Caki2 (cell line): ENCODE data around the gene MRGPRX4. TPM values are rescaled to one million over a fixed set of nuclear protein-coding genes. Genes with fewer than 3 reads are reported as not detected.

Experiments used
- DNase-seq: peaks from one replicate; pipeline ENCODE4 v3.0.0-alpha.2; 2015; ENCODE audit warnings: low read depth
- in situ Hi-C: cut with HindIII; loops from 2 replicates; pipeline ENCODE4 v1.10.0; 2016; ENCODE audit warnings: low sequenced_read_pairs, low pct_unique_long_range_greater_than_20kb, mixed read lengths
- total RNA-seq: library from RNA; depleted of rRNA; stranded (reverse); fragments of >200 nt; shearing (Covaris generic); gene quantifications from 2 replicates; pipeline ENCODE4 v1.2.3, GENCODE V29; 2014; ENCODE audit warnings: low replicate concordance; rRNA removed

MRGPRX4 gene
- total RNA-seq, 1 experiment from 2014 or later = not detected

GRCh38 chr11:18203723-18204122 is 31.1 kb downstream of the MRGPRX4 start:
- in situ Hi-C loops = no loop called here
- DNase-seq = no peak

- no peak for DNase-seq
- in situ Hi-C loops = no loop called here
Measured at GRCh38 chr11:18204220-18204619, 31.6 kb downstream of the MRGPRX4 start.

- in situ Hi-C loops = no loop called here
- DNase-seq = no peak
Measured at GRCh38 chr11:18204771-18205170, 32.1 kb downstream of the MRGPRX4 start.

GRCh38 chr11:18209058-18209457 is 36.4 kb downstream of the MRGPRX4 start:
- no peak for DNase-seq
- in situ Hi-C loops = no loop called here

GRCh38 chr11:18221274-18221876 is 48.7 kb downstream of the MRGPRX4 start:
- DNase-seq = no peak
- in situ Hi-C loops = no loop called here

- in situ Hi-C loops = no loop called here
- DNase-seq = no peak
Measured at GRCh38 chr11:18222814-18223421, 50.3 kb downstream of the MRGPRX4 start.

Other genes starting within 250 kb of the MRGPRX4 start
- 47.1 and 52.0 TPM in 2 replicates for gene SERGEF, start 159.8 kb upstream of the MRGPRX4 start, total RNA-seq
- gene TPH1, start 126.6 kb upstream of the MRGPRX4 start, total RNA-seq = not detected in 2 replicates
- gene SAAL1, start 66.8 kb upstream of the MRGPRX4 start, total RNA-seq = 14.4 and 26.3 TPM in 2 replicates
- not detected in 2 replicates for gene MRGPRX3, start 40.3 kb upstream of the MRGPRX4 start, total RNA-seq
- not detected in 2 replicates for gene SAA4, start 64.0 kb downstream of the MRGPRX4 start, total RNA-seq
- gene SAA2, start 75.8 kb downstream of the MRGPRX4 start, total RNA-seq = not detected in 2 replicates
- 0.67 and 4.8 TPM in 2 replicates for gene SAA1, start 93.4 kb downstream of the MRGPRX4 start, total RNA-seq
- 28.4 and 35.4 TPM in 2 replicates for gene HPS5, start 149.3 kb downstream of the MRGPRX4 start, total RNA-seq
- 73.3 and 76.1 TPM in 2 replicates for gene GTF2H1, start 149.7 kb downstream of the MRGPRX4 start, total RNA-seq
- gene LDHA, start 221.7 kb downstream of the MRGPRX4 start, total RNA-seq = 1,568 and 1,798 TPM in 2 replicates
- gene LDHC, start 239.5 kb downstream of the MRGPRX4 start, total RNA-seq = 17.3 and 17.4 TPM in 2 replicates